Vagina (tissue), 2 donors: ENCODE measurements around the gene ARHGAP26.

Experiments
- POLR2AphosphoS5 ChIP-seq, 2 donors: sonication (generic); formaldehyde crosslinking; IDR thresholded peaks; one replicate each; pipeline ENCODE4 v1.9.0; 2017; ENCODE audit warnings: antibody characterized with exemption in 2 of 2, mild to moderate bottlenecking in 2 of 2, low read depth in 1 of 2; ENCODE audit not compliant: insufficient read depth in 1 of 2
- TF ChIP-seq, protein P1 (sequence below), 3 experiments: fragments of 450-650 bp in 2 of 3; fragments of 200-600 bp in 1 of 3; sonication (generic) in 1 of 3; IDR thresholded peaks; one replicate each; pipeline ENCODE4 v1.5.1; 2017 to 2019; ENCODE audit warnings: antibody characterized with exemption in 3 of 3, mild to moderate bottlenecking in 2 of 3, moderate library complexity in 2 of 3

DNA sequence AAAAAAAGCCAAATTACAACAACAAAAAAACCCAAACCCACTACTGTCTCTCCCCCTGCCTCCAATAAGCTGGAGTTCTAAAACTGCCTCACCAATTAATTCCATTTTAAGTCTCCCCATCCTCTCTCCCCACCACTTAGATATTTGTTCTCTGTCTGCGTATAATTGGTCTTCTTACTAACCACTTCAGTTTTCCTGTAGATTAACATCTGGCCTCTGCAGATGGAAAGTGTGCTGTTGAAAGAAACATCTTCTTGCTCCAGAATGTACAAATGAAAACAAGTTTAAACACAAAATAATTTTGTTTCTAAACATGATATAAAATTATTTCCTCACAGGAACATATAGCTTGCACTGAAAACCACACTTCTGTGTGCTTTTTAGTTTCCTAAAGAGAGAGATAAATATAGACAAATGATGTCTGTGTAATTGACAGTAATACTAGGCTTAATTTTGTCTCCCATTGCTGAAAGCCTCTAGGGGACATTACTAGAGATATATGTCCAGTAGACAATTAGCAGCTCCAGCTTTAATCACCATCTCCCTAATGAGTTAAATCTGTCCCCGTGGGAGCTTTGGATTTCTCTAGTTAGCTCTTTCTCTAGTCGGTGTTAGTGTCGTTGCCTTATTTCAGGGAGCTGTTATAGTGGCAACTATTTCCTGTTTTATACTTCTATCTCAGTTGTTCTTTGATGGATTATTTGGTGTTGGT lies 164.0 kb downstream of the ARHGAP26 start:
- TF ChIP-seq, protein P1, sequence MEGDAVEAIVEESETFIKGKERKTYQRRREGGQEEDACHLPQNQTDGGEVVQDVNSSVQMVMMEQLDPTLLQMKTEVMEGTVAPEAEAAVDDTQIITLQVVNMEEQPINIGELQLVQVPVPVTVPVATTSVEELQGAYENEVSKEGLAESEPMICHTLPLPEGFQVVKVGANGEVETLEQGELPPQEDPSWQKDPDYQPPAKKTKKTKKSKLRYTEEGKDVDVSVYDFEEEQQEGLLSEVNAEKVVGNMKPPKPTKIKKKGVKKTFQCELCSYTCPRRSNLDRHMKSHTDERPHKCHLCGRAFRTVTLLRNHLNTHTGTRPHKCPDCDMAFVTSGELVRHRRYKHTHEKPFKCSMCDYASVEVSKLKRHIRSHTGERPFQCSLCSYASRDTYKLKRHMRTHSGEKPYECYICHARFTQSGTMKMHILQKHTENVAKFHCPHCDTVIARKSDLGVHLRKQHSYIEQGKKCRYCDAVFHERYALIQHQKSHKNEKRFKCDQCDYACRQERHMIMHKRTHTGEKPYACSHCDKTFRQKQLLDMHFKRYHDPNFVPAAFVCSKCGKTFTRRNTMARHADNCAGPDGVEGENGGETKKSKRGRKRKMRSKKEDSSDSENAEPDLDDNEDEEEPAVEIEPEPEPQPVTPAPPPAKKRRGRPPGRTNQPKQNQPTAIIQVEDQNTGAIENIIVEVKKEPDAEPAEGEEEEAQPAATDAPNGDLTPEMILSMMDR (IDR thresholded peaks at IDR 0.05), result no peak
- no peak for TF ChIP-seq POLR2AphosphoS5 (IDR thresholded peaks at IDR 0.05; ENCODE audit: insufficient read depth in 1 of 2, low read depth in 1 of 2)
